Suprapubic skin (tissue), 4 donors: ENCODE data around the gene FEM1A. TPM values are rescaled to one million over a fixed set of nuclear protein-coding genes. Genes with fewer than 3 reads are reported as not detected.
A peak's percentile ranks its signal among the peaks of the same experiment; 100 is the strongest.
"Not testable (repeated sequence)": the region's sequence is repeated elsewhere in the genome, so short reads cannot be mapped to it uniquely, and the experiment has no call there.

Experiments
- DNase-seq, 2 donors: peaks; one replicate each; pipeline ENCODE4 v3.0.0-alpha.2; 2019; ENCODE audit warnings: low spot score in 2 of 2
- H3K27ac ChIP-seq: fragments of 200-600 bp; sonication (generic); one replicate; pipeline ENCODE4 v1.5.1; 2019
- H3K27me3 ChIP-seq: fragments of 200-600 bp; sonication (generic); one replicate; pipeline ENCODE4 v1.5.1; 2019
- H3K36me3 ChIP-seq: fragments of 200-600 bp; sonication (generic); one replicate; pipeline ENCODE4 v1.5.1; 2019
- H3K4me1 ChIP-seq: fragments of 200-600 bp; sonication (generic); one replicate; pipeline ENCODE4 v1.5.1; 2019
- H3K4me3 ChIP-seq: fragments of 200-600 bp; sonication (generic); one replicate; pipeline ENCODE4 v1.5.1; 2019; ENCODE audit warnings: mild to moderate bottlenecking
- H3K9me3 ChIP-seq: fragments of 200-600 bp; sonication (generic); one replicate; pipeline ENCODE4 v1.5.1; 2019
- CTCF ChIP-seq, 2 donors: fragments of 200-600 bp in 1 of 2; fragments of 450-650 bp in 1 of 2; sonication (generic) in 1 of 2; IDR thresholded peaks; one replicate each; pipeline ENCODE4 v1.5.1; 2016 to 2019; ENCODE audit warnings: antibody characterized with exemption in 2 of 2, mild to moderate bottlenecking in 1 of 2, moderate library complexity in 1 of 2
- EP300 ChIP-seq: sonication (generic); formaldehyde crosslinking; IDR thresholded peaks from one replicate; pipeline ENCODE4 v1.6.1; 2017; ENCODE audit warnings: antibody characterized with exemption
- POLR2A ChIP-seq, 2 donors: fragments of 450-650 bp; IDR thresholded peaks; one replicate each; pipeline ENCODE4 v1.6.1; 2017; ENCODE audit warnings: antibody characterized with exemption in 2 of 2, mild to moderate bottlenecking in 2 of 2, moderate library complexity in 2 of 2
- POLR2AphosphoS5 ChIP-seq, 3 donors: sonication (generic); formaldehyde crosslinking; IDR thresholded peaks; one replicate each; pipeline ENCODE4 v1.6.1; 2017; ENCODE audit warnings: antibody characterized with exemption in 3 of 3
- WGBS: methylation state at CpG from one replicate; pipeline ENCODE4 v1.1.5; 2018; 5-methylcytosine and 5-hydroxymethylcytosine counted together
- total RNA-seq, 4 donors: library from RNA; depleted of rRNA; stranded (reverse); fragments of >200 nt; gene quantifications; one replicate each; pipeline ENCODE4 v1.1.0, GENCODE V29; 2016

Gene FEM1A
- total RNA-seq, 4 donors from 2014 or later = 29.6 to 51.8 (median 41.1) TPM

- DNase-seq = no peak
- peaks cover 28% of the 10 kb centered on the region for H3K4me1 ChIP-seq
- H3K4me3 ChIP-seq = peak overlapping the region; percentile 94
- H3K36me3 ChIP-seq = no peaks in the 10 kb centered on the region
- no peaks in the 10 kb centered on the region for H3K27me3 ChIP-seq
- peak overlapping the region; percentile 93 for H3K27ac ChIP-seq
- no peaks in the 10 kb centered on the region for H3K9me3 ChIP-seq
- 34% methylated on average over 6 of the region's 6 CpGs for WGBS
- TF ChIP-seq EP300 = no peak
- no peak for TF ChIP-seq POLR2A (IDR thresholded peaks at IDR 0.05)
These were observed 39.3 kb downstream of the FEM1A start for GRCh38 chr19:4830768-4831265.

GRCh38 chr19:4831304-4831978 is 39.9 kb downstream of the FEM1A start, which contains the start of gene TICAM1:
TICAM1 (minus strand) TSS chr19:4831712; CDS start chr19:4818377, 13,335 bp downstream.
- H3K4me1 ChIP-seq = peaks cover 28% of the 10 kb centered on the region
- H3K27ac ChIP-seq = peak within 1 kb of the TSS; percentile 93
- peak in 1 of 2 donors; percentile 11 for TF ChIP-seq CTCF (IDR thresholded peaks at IDR 0.05)
- TF ChIP-seq POLR2AphosphoS5 (IDR thresholded peaks at IDR 0.05) = peak in 2 of 3 donors; percentile 46 to 67
- peak; percentile 45 to 82 for TF ChIP-seq POLR2A (IDR thresholded peaks at IDR 0.05)
- no peak for TF ChIP-seq EP300
- no peaks in the 10 kb centered on the region for H3K9me3 ChIP-seq
- no peaks in the 10 kb centered on the region for H3K27me3 ChIP-seq
- DNase-seq = peak; percentile 85 to 86
- no peaks in the 10 kb centered on the region for H3K36me3 ChIP-seq
- peak within 1 kb of the TSS; percentile 94 for H3K4me3 ChIP-seq
- WGBS = 1% methylated on average over 31 of the region's 52 CpGs

GRCh38 chr19:4831979-4832340 is 40.4 kb downstream of the FEM1A start:
- H3K4me1 ChIP-seq = peaks cover 28% of the 10 kb centered on the region
- H3K27ac ChIP-seq = peak overlapping the region; percentile 93

GRCh38 chr19:4832776-4833175 is 41.2 kb downstream of the FEM1A start:
- no peaks in the 10 kb centered on the region for H3K27me3 ChIP-seq
- WGBS = 84% methylated on average over 5 of the region's 5 CpGs
- TF ChIP-seq POLR2AphosphoS5 (IDR thresholded peaks at IDR 0.05) (no peak), CTCF (IDR thresholded peaks at IDR 0.05) (no peak), POLR2A (IDR thresholded peaks at IDR 0.05) (no peak), EP300 (no peak)
- H3K9me3 ChIP-seq = no peaks in the 10 kb centered on the region
- H3K27ac ChIP-seq = no peak overlapping the region
- H3K4me1 ChIP-seq = peaks cover 28% of the 10 kb centered on the region
- H3K36me3 ChIP-seq = peaks cover 7% of the 10 kb centered on the region
- no peak for DNase-seq
- no peak overlapping the region for H3K4me3 ChIP-seq

More at GRCh38 chr19:4831979-4832340, 40.4 kb downstream of the FEM1A start:
- WGBS = 21% methylated on average over 9 of the region's 9 CpGs
- DNase-seq, H3K9me3 ChIP-seq, H3K36me3 ChIP-seq, H3K27me3 ChIP-seq: not testable (repeated sequence)
- peak overlapping the region; percentile 94 for H3K4me3 ChIP-seq

GRCh38 chr19:4839192-4839591 is 47.7 kb downstream of the FEM1A start:
- Histone ChIP-seq H3K9me3 (no peaks in the 10 kb centered on the region), H3K27ac (no peak overlapping the region), H3K36me3 (peaks cover 60% of the 10 kb centered on the region), H3K4me3 (no peak overlapping the region), H3K27me3 (no peaks in the 10 kb centered on the region), H3K4me1 (peaks cover 10% of the 10 kb centered on the region)
- no peak for TF ChIP-seq EP300
- TF ChIP-seq CTCF (IDR thresholded peaks at IDR 0.05) = no peak
- TF ChIP-seq POLR2A (IDR thresholded peaks at IDR 0.05) = no peak
- no peak for TF ChIP-seq POLR2AphosphoS5 (IDR thresholded peaks at IDR 0.05)
- no peak for DNase-seq
- WGBS = 93% methylated on average over 14 of the region's 17 CpGs

- H3K4me1 ChIP-seq = peaks cover 10% of the 10 kb centered on the region
- no peak overlapping the region for H3K4me3 ChIP-seq
- no peaks in the 10 kb centered on the region for H3K27me3 ChIP-seq
- H3K36me3 ChIP-seq = peaks cover 79% of the 10 kb centered on the region
- WGBS = 95% methylated on average over 6 of the region's 6 CpGs
- H3K27ac ChIP-seq = no peak overlapping the region
- no peaks in the 10 kb centered on the region for H3K9me3 ChIP-seq
- DNase-seq = no peak
- no peak for TF ChIP-seq POLR2AphosphoS5 (IDR thresholded peaks at IDR 0.05)
- no peak for TF ChIP-seq CTCF (IDR thresholded peaks at IDR 0.05)
- no peak for TF ChIP-seq EP300
These were observed 52.1 kb downstream of the FEM1A start for GRCh38 chr19:4843647-4843965.
